Smooth muscle cell (in vitro differentiated cells): ENCODE data around the gene TDRD7. TPM values are rescaled to one million over a fixed set of nuclear protein-coding genes. Genes with fewer than 3 reads are reported as not detected.
"Not testable (repeated sequence)": the region's sequence is repeated elsewhere in the genome, so short reads cannot be mapped to it uniquely, and the experiment has no call there.

Source experiments
- DNase-seq: peaks from one replicate; lab custom pipeline; 2025; ENCODE audit not compliant: unreplicated experiment; lab: John Stamatoyannopoulos, UW
- H2AFZ ChIP-seq: fragments of 200-600 bp; sonication (generic); 2 replicates; pipeline ENCODE4 v1.6.0; 2016; ENCODE audit warnings: antibody characterized with exemption, low read depth, mild to moderate bottlenecking
- H3F3A ChIP-seq: fragments of 200-600 bp; sonication (generic); 2 replicates; pipeline ENCODE4 v1.6.0; 2017; ENCODE audit warnings: antibody characterized with exemption, low read depth
- H3K27ac ChIP-seq: fragments of 200-600 bp; sonication (generic); 2 replicates; pipeline ENCODE4 v1.5.1; 2016; ENCODE audit warnings: low read depth, mild to moderate bottlenecking
- H3K27me3 ChIP-seq: fragments of 200-600 bp; sonication (generic); 2 replicates; pipeline ENCODE4 v1.6.1; 2016; ENCODE audit warnings: low read depth, mild to moderate bottlenecking
- H3K36me3 ChIP-seq: fragments of 200-600 bp; sonication (generic); 2 replicates; pipeline ENCODE4 v1.5.1; 2016; ENCODE audit warnings: low read depth
- H3K4me1 ChIP-seq: fragments of 200-600 bp; sonication (generic); 2 replicates; pipeline ENCODE4 v1.5.1; 2016; ENCODE audit warnings: low read depth
- H3K4me2 ChIP-seq: fragments of 200-600 bp; sonication (generic); 2 replicates; pipeline ENCODE4 v1.6.0; 2016; ENCODE audit warnings: mild to moderate bottlenecking
- H3K4me3 ChIP-seq: fragments of 200-600 bp; sonication (generic); 2 replicates; pipeline ENCODE4 v1.5.1; 2016; ENCODE audit warnings: mild to moderate bottlenecking
- H3K79me2 ChIP-seq: fragments of 200-600 bp; sonication (generic); 2 replicates; pipeline ENCODE4 v1.6.0; 2016; ENCODE audit warnings: low read depth, mild to moderate bottlenecking
- H3K9ac ChIP-seq: fragments of 200-600 bp; sonication (generic); 2 replicates; pipeline ENCODE4 v1.6.0; 2016; ENCODE audit warnings: low read depth
- H3K9me3 ChIP-seq: fragments of 200-600 bp; sonication (generic); replicated peaks from 2 replicates; pipeline ENCODE4 v1.5.1; 2016; ENCODE audit warnings: low read depth
- H4K20me1 ChIP-seq: fragments of 200-600 bp; sonication (generic); 2 replicates; pipeline ENCODE4 v1.6.0; 2016; ENCODE audit warnings: low read depth
- CTCF ChIP-seq: fragments of 200-600 bp; sonication (generic); IDR thresholded peaks from 2 replicates; pipeline ENCODE4 v1.5.1; 2017; ENCODE audit warnings: borderline replicate concordance, mild to moderate bottlenecking, antibody characterized with exemption; ENCODE audit not compliant: insufficient read depth, poor library complexity, severe bottlenecking
- WGBS: methylation state at CpG from one replicate; pipeline ENCODE4 v1.1.7; 2016; ENCODE audit warnings: low lambda C conversion rate; 5-methylcytosine and 5-hydroxymethylcytosine counted together
- polyA plus RNA-seq: library from polyadenylated mRNA; unstranded; fragments of >200 nt; fragmentation: Nextera tagmentation; extraction: Ambion mirVana; gene quantifications from 2 replicates; pipeline ENCODE4 v1.2.1, GENCODE V29; 2016
- total RNA-seq: library from RNA; depleted of rRNA; stranded (reverse); fragments of >200 nt; gene quantifications from 2 replicates; pipeline ENCODE4 v1.2.3, GENCODE V29; 2014

The TDRD7 gene
- total and polyA plus RNA-seq, 2 experiments from 2014 or later = 1.5 to 3.4 TPM

GRCh38 chr9:97487107-97487506 lies 75.2 kb downstream of the TDRD7 start:
- H3K4me2 ChIP-seq = no peak overlapping the region
- no peaks in the 10 kb centered on the region for H3K4me1 ChIP-seq
- H3K4me3 ChIP-seq = no peak overlapping the region
- TF ChIP-seq CTCF = peak; percentile 10
- no peak overlapping the region for H3K9ac ChIP-seq
- no peak overlapping the region for H2AFZ ChIP-seq
- no peaks in the 10 kb centered on the region for H3K79me2 ChIP-seq
- no peak overlapping the region for H3K27ac ChIP-seq
- WGBS = 73% methylated on average over 2 of the region's 2 CpGs
- H3K36me3 ChIP-seq = no peaks in the 10 kb centered on the region
- no peaks in the 10 kb centered on the region for H4K20me1 ChIP-seq
- no peaks in the 10 kb centered on the region for H3K27me3 ChIP-seq
- peaks cover 4% of the 10 kb centered on the region for H3K9me3 ChIP-seq
- no peak for DNase-seq
- no peaks in the 10 kb centered on the region for H3F3A ChIP-seq

- no peak overlapping the region for H2AFZ ChIP-seq
- H3K36me3 ChIP-seq = no peaks in the 10 kb centered on the region
- H3F3A ChIP-seq = no peaks in the 10 kb centered on the region
- H4K20me1 ChIP-seq = no peaks in the 10 kb centered on the region
- H3K79me2 ChIP-seq = no peaks in the 10 kb centered on the region
- peaks cover 4% of the 10 kb centered on the region for H3K9me3 ChIP-seq
- no peak overlapping the region for H3K27ac ChIP-seq
- whole genome bisulfite sequencing = 91% methylated on average over 1 of the region's 1 CpG
- no peaks in the 10 kb centered on the region for H3K27me3 ChIP-seq
- DNase-seq = no peak
- H3K4me1 ChIP-seq = no peaks in the 10 kb centered on the region
- H3K9ac ChIP-seq = no peak overlapping the region
- H3K4me2 ChIP-seq = no peak overlapping the region
- no peak overlapping the region for H3K4me3 ChIP-seq
- TF ChIP-seq CTCF = no peak
Measured at GRCh38 chr9:97487861-97488260, 76.0 kb downstream of the TDRD7 start.

- no peak overlapping the region for H3K27ac ChIP-seq
- no peak overlapping the region for H3K4me2 ChIP-seq
- DNase-seq = no peak
- H3F3A ChIP-seq = no peaks in the 10 kb centered on the region
- no peaks in the 10 kb centered on the region for H3K4me1 ChIP-seq
- no peaks in the 10 kb centered on the region for H3K36me3 ChIP-seq
- no peak overlapping the region for H3K9ac ChIP-seq
- no peaks in the 10 kb centered on the region for H3K79me2 ChIP-seq
- no peaks in the 10 kb centered on the region for H3K27me3 ChIP-seq
- H2AFZ ChIP-seq = no peak overlapping the region
- H3K4me3 ChIP-seq = no peak overlapping the region
- H4K20me1 ChIP-seq = no peaks in the 10 kb centered on the region
- WGBS = 93% methylated on average over 1 of the region's 1 CpG
- H3K9me3 ChIP-seq = peaks cover 4% of the 10 kb centered on the region
- TF ChIP-seq CTCF = no peak
Measured at GRCh38 chr9:97491216-97491999, 79.5 kb downstream of the TDRD7 start.

- H3K9me3 ChIP-seq, H3K79me2 ChIP-seq, DNase-seq, H2AFZ ChIP-seq, H3K36me3 ChIP-seq, H3K4me3 ChIP-seq, H3K4me2 ChIP-seq, H3K9ac ChIP-seq, H4K20me1 ChIP-seq, H3K27ac ChIP-seq, H3F3A ChIP-seq: not testable (repeated sequence)
- 99% methylated on average over 22 of the region's 36 CpGs for WGBS
- Histone ChIP-seq H3K27me3 (peaks cover 38% of the 10 kb centered on the region), H3K4me1 (peaks cover 11% of the 10 kb centered on the region)
Measured at GRCh38 chr9:97497558-97498375, 85.9 kb downstream of the TDRD7 start.

GRCh38 chr9:97498846-97499245 lies 87.0 kb downstream of the TDRD7 start:
- not testable (repeated sequence) for H3F3A ChIP-seq, H3K36me3 ChIP-seq, H3K27ac ChIP-seq, H3K9ac ChIP-seq, H3K79me2 ChIP-seq, DNase-seq, H3K4me2 ChIP-seq, H3K4me3 ChIP-seq, H4K20me1 ChIP-seq, H2AFZ ChIP-seq, H3K9me3 ChIP-seq
- Histone ChIP-seq H3K4me1 (peaks cover 11% of the 10 kb centered on the region), H3K27me3 (peaks cover 49% of the 10 kb centered on the region)
- WGBS = 84% methylated on average over 3 of the region's 5 CpGs
